Body of pancreas (tissue), 4 donors: ENCODE measurements around the gene MCTP2.

Experiments used
- POLR2A ChIP-seq, 3 donors: fragments of 450-650 bp; IDR thresholded peaks; one replicate each; pipeline ENCODE4 v1.6.1; 2016; ENCODE audit warnings: antibody characterized with exemption in 3 of 3, mild to moderate bottlenecking in 2 of 3
- TF ChIP-seq, protein P1 (sequence below), 7 experiments: fragments of 450-650 bp in 4 of 7; fragments of 200-600 bp in 3 of 7; sonication (generic) in 3 of 7; IDR thresholded peaks; one replicate each; pipeline ENCODE4 v1.5.1; 2016 to 2019; ENCODE audit warnings: antibody characterized with exemption in 7 of 7

DNA sequence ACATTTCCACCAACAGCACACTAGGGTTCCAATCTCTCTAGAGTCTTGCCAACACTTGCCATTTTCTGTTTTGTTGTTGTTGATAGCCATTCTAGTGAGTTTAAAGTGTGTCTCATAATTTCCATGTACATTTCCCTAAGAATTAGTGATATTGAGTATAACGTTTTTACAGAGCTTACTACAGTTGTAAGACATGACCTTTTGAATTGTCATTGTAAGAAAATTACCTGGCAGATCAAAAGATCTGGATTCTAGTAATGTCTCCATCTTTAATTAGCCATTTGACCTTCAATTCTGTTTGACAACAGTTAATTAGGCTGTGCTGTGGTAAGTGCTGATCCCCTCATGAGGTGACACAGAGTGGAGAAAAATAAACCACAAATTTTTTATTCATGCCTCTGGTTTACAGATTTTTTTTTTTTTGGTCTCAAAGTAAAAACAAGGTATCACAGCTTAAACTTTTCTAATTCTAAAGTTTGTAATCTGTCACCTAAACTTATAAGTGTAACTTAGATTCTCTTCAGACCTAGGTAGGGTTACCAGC is 20.9 kb downstream of the MCTP2 start:
- TF ChIP-seq, protein P1, sequence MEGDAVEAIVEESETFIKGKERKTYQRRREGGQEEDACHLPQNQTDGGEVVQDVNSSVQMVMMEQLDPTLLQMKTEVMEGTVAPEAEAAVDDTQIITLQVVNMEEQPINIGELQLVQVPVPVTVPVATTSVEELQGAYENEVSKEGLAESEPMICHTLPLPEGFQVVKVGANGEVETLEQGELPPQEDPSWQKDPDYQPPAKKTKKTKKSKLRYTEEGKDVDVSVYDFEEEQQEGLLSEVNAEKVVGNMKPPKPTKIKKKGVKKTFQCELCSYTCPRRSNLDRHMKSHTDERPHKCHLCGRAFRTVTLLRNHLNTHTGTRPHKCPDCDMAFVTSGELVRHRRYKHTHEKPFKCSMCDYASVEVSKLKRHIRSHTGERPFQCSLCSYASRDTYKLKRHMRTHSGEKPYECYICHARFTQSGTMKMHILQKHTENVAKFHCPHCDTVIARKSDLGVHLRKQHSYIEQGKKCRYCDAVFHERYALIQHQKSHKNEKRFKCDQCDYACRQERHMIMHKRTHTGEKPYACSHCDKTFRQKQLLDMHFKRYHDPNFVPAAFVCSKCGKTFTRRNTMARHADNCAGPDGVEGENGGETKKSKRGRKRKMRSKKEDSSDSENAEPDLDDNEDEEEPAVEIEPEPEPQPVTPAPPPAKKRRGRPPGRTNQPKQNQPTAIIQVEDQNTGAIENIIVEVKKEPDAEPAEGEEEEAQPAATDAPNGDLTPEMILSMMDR (IDR thresholded peaks at IDR 0.05), result no peak
- TF ChIP-seq POLR2A (IDR thresholded peaks at IDR 0.05), result no peak
